Retinal pigment epithelial cell (primary cell): ENCODE measurements around the gene GLTPD2.

Experiments used
- DNase-seq: peaks from one replicate; pipeline ENCODE4 v3.0.0-alpha.2; 2010; ENCODE audit warnings: low read depth
- H3K4me3 ChIP-seq: 2 replicates; pipeline ENCODE4 v1.5.1; 2011; ENCODE audit warnings: mild to moderate bottlenecking, low read length, control low read depth, moderate library complexity
- CTCF ChIP-seq: conservative IDR thresholded peaks from 2 replicates; pipeline ENCODE4 v1.5.1; 2011; ENCODE audit warnings: low read depth, low read length, control low read depth, inconsistent platforms

GLTPD2 gene

DNA sequence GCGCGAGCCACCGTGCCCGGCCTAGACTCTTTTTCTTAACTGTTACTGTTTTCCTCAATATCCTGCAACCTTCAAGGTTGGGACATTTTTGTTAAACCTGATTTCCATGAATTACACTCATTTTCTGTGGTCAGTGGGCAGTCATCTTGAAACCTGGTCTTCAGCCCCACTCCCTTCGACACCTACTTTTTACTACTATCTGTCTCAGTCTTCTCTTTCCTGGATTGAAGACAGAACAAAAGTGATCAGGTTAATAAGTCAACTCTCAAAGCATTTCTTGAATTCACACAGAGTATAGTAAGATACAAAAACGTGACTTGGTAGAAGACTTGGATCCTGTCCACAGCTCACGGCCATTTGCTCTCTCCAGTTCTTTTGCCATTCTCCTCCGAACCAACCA is 50.5 kb downstream of the GLTPD2 start:
- TF ChIP-seq CTCF: no peak
- DNase-seq: no peak
- H3K4me3 ChIP-seq: no peak overlapping the region
